Suppressor macrophage treated with lipopolysaccharide for 1 hour (primary cell): Measurements from ENCODE around the gene DDX3Y.

Experiments used
- DNase-seq, 3 donors: peaks; one replicate each; pipeline ENCODE4 v3.0.0-alpha.2; 2020 to 2022

DDX3Y gene

DNA sequence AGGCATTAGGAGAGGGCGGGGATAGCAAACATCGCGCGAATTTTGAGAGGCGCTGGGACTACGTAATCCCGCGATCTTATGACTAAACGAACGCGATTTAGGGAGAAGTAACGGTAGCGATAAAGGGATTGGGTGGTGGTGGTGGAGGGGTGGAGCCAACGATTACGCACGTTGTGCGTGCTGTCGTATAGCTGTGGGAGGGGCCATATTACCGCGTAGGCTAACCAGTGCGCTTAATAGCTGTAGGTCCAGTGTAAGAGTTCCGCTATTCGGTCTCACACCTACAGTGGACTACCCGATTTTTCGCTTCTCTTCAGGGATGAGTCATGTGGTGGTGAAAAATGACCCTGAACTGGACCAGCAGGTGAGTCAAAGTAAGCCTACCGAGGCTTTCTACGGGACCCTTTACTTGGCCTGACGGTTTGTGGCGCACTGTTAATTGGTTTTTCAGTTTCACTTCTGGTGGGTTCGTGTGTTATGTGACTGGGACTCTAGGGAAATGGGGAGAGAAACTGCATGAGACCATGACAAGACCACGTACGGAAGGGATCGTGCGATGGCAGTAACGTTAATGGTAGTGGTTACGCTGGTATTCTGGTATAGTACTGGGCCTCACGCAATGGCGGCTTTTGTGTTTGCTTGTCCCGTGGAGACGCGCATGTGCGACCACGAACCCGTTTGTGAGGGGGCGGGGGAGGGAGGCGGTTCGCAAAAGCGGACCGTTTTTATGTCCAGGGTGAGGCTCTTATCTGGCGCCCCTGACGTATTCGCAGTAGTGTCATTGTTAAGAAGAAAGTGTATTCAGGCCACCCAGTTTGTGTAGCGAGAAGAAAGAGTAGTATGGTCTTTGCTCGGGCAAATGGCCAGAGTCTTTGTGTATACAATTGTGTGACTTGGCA, at the start of gene DDX3Y:
Gene DDX3Y, plus strand, starts transcription at position 251 of the 899 bp plus-strand sequence. Its CDS starts 69 bp downstream, at position 320.
- DNase-seq, result peak; percentile 92 to 93 (median 92)

DNA sequence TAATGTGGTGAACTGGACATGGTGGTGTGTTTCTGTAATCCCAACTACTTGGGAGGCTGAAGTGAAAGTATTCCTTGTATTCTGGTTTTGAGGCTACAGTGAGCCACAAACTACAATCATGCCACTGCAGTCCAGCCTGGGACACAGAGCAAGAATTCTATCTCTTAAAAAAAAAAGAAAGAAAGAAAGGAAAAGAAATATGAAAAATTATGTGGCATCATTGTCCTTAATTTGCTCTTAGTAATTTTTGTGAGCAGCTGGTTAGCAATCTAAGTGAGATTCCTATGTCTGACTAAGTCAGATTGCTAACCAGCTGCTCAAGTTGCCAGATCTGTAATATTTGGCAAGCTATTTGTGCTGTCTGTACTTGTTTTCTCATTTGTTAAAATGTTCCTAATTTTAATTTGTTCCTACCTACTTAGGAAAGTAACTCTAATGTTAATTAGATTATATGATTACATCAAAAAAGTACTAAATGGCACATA, 48.8 kb upstream of the DDX3Y start:
- no peak for DNase-seq

DNA sequence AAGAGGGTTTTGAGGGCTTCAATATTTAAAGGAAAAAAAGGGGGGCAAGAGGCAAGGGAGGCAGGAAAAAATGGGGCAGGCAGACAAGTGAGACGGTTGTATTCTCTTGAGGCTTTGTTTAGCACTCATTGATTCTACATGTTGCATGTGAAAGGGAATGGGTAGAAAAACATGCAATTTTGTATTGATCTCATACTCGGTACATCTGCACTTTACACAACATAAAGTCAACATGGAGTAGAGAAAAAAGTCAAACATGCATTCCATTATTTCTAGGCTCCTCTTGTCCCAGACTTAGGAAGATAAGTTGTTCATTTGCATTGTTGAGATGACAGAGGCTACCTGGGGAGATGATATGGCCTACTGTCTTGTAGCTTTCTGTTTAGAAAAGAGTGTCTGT, 36.7 kb upstream of the DDX3Y start:
- no peak for DNase-seq

DNA sequence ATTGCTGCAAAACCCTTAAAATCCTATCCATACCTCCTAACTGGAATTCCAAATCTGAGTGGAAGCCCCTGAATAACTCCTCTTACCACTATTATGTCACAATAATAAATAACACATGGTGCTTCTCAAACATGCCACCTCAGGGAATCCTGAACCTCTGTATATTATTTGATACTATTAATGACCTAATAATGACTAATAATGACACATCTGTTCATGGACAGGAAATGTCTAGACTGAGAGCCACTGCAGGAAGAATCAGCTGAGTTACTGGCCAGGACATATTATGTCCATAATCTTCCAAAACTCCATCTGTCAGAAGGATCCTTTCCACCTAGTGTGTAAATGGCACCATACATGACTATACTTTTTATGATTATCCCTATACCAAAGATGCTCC, 7.7 kb upstream of the DDX3Y start:
- DNase-seq, result no peak

DNA sequence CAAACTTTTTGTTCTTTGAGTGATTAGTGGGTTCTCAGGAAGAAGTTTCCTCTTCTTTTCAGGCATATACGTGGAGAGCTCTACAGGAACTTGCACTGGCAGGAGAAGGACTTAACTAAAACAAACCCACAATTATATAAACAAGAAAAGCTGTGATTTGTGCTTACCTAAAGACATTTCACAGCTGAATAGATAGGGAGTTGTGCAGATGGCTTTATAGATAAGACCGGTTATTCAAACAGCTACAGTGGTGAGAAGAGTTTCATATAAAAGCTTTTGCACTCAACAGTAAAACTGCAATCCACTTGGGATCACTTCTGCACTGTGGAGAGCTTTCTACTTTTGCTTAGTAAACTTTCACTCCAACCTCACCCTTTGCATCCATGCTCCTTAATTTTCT, 6.1 kb upstream of the DDX3Y start:
- DNase-seq, result no peak

DNA sequence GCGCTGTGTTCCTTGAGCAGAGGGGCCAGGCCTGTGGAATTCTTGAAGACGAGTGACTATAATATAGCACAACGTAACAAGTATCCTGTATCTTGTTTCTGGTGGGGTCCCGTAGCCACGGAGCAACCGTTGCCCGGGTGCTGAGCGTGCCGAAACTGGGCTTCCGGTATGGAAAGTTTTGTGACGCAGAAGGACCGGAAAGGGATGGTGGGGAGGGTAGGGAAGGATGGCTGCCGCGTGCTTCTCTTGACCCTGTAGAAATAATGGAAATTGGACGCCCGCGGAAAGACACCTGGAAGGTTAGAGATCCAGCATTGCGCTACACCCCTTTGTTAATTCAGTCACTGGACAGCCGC, 827 bp downstream of the DDX3Y start:
- peak; percentile 79 to 80 (median 79) for DNase-seq

DNA sequence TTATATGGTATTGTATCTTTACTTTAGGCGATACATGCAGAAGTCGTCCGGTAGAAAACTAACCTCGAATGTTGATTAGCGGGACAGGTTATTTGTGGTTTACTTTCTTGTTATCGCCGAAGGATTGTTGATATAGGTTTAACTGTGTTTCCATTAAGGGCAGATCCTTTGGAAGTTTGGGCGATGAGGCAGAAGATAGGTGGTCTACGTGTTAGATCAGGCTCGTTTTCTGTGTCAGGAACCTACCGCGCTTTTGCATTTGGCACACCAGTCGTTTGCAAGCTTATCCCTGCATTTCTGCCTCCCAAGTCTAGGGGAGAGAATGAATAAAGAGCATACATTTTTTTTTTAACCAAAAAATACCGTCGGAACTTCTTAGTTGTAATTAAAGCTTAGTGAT, 1.2 kb downstream of the DDX3Y start:
- peak in 1 of 3 donors; percentile 1 for DNase-seq

DNA sequence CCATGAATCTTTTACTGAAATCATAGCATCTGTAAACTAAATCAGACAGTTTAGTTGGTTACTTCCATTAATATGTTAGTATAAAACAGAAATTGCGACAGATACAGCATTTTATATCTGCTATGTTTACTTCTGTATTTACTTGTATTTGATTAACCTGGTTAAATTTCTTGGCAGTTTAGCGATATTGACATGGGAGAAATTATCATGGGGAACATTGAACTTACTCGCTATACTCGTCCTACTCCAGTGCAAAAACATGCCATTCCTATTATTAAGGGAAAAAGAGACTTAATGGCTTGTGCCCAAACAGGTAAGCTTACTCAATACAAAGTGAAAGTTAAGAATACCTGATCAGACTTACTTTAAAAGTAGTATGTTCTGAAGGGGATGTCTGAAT, 8.9 kb downstream of the DDX3Y start:
- no peak for DNase-seq

DNA sequence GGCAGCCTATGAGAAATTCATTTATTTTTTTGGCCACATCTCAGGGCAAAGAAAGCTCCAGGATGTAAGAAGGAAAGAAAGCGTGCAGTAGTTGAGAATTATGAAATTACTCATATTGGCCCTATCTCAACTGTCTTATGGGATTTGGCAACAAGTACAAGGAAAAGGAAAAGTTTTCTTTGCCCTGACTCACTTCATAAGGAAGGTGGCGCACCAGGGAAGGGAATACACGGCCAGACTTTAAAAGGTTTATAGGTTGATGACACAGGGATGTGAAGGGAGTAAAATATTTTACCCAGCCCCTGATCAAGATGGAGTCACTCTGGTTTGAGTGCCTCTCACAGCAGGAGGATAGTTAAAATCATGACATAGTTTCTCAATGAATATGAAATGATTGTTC, 23.4 kb downstream of the DDX3Y start:
- no peak for DNase-seq

DNA sequence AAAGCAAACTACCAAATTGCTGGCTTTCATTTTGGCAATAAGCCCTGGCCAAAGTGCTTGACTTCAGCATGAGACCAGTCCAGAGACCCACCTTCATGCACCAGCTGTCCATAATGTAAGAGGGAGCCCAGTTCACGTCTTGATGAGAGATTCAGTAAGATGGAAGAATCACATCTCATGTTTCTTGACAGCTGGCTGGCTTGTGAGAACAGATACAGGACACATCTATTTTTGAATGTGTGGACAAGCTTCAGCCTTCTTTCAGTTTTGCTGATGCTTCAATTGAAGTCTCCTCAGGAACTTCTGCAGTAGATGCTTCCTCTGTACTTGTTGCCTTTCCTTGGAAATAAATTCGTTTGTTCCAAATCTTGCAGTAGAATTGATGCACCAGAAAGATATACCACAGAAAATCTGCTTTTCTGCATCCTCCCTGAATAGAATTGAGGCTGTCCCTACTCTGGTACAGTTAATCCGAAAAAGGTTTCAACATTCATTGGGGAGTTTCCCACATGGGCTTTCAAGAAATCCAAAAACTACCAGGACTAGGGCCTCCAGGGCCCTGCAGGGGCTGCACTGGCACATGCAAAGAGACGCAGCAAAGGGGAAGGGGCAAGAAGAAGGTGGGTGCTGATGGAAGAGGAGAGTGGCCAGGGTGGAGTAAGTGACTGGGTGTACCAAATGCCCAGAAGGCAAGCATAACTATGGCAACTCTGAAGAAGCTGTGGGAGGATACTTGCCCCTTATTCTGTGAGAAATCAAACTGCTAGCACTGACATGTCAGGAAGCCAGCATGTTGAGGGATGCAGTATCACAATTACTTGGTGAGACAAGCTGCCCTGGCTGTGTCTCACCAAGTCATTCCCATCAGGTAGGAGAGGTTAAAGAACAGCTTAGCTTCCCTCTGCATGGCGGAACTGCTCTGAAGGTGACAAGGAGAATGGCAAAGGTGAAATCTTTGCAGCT, 37.3 kb downstream of the DDX3Y start:
- no peak for DNase-seq
